ENCODE data around the gene MYO1H.

DNA sequence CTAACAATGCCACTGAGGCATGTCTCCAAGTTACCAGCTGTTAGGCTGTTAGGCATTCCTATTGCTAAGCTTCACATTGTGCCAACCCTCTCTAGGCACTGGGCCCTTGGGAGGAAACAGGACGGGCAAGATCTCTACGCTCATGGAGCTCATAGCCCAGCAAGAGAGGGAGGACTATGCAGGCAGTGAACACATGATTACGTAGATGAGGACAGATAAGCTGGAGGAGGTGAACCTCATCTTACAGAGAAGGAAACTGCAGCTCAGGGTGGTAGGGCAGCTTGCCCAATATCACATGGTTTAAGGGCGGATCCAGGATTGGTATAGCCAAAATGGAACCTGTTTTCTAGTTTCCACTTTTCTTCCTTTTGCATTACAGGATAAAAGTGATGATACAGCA, 137.5 kb downstream of the MYO1H start:
- TF ChIP-seq, protein P1, sequence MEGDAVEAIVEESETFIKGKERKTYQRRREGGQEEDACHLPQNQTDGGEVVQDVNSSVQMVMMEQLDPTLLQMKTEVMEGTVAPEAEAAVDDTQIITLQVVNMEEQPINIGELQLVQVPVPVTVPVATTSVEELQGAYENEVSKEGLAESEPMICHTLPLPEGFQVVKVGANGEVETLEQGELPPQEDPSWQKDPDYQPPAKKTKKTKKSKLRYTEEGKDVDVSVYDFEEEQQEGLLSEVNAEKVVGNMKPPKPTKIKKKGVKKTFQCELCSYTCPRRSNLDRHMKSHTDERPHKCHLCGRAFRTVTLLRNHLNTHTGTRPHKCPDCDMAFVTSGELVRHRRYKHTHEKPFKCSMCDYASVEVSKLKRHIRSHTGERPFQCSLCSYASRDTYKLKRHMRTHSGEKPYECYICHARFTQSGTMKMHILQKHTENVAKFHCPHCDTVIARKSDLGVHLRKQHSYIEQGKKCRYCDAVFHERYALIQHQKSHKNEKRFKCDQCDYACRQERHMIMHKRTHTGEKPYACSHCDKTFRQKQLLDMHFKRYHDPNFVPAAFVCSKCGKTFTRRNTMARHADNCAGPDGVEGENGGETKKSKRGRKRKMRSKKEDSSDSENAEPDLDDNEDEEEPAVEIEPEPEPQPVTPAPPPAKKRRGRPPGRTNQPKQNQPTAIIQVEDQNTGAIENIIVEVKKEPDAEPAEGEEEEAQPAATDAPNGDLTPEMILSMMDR (IDR thresholded peaks at IDR 0.05; ENCODE audit: insufficient read depth, low read depth, low read length): no peak
- no peak for TF ChIP-seq EZH2 (IDR thresholded peaks at IDR 0.05; ENCODE audit: insufficient read depth, low read length)

All from astrocyte (in vitro differentiated cells and primary cell).